Right cardiac atrium (tissue), 5 donors: ENCODE measurements around the gene ZMYM2. TPM values are rescaled to one million over a fixed set of nuclear protein-coding genes. Genes with fewer than 3 reads are reported as not detected.

Experiments
- ATAC-seq, 2 donors: fragments of 200-7000 bp; cut with Tn5 transposase; one replicate each; pipeline versions ENCODE4 v1.8.0 to v1.9.1; 2020; ENCODE audit warnings: moderate library complexity in 2 of 2, mild to moderate bottlenecking in 1 of 2
- DNase-seq, 3 donors: peaks; one replicate each; pipeline ENCODE4 v3.0.0-alpha.2; 2020
- H3K27ac ChIP-seq: one replicate; pipeline ENCODE4 v1.5.1; 2013; ENCODE audit warnings: mild to moderate bottlenecking, low read length, control low read depth, moderate library complexity
- H3K27me3 ChIP-seq: one replicate; pipeline ENCODE4 v1.6.1; 2013; ENCODE audit not compliant: control insufficient read depth, insufficient read depth
- H3K4me1 ChIP-seq: one replicate; pipeline ENCODE4 v1.6.1; 2013; ENCODE audit warnings: low read length; ENCODE audit not compliant: control insufficient read depth, insufficient read depth
- H3K4me3 ChIP-seq: one replicate; pipeline ENCODE4 v1.5.1; 2013; ENCODE audit warnings: low read length, control low read depth
- H3K9me3 ChIP-seq: one replicate; pipeline ENCODE4 v1.6.1; 2013; ENCODE audit warnings: low read length; ENCODE audit not compliant: control insufficient read depth
- WGBS: extraction: QIAGEN DNeasy Blood & Tissue Kit; methylation state at CpG from one replicate; pipeline ENCODE4 v1.1.7; 2013; 5-methylcytosine and 5-hydroxymethylcytosine counted together
- intact Hi-C, 4 donors: fragments of 100-400 bp; cut with DNase I; formaldehyde crosslinking; loops; one replicate each; pipeline versions ENCODE4 v1.11.0 to v1.14.0; 2022 to 2023
- polyA plus RNA-seq: library from polyadenylated mRNA; stranded (reverse); fragments of 200-250 nt; gene quantifications from one replicate; pipeline ENCODE4 v1.2.3, GENCODE V29; 2013
- total RNA-seq, 4 donors: library from RNA; stranded (reverse); fragmentation: NEBNext Ultra II Directional; extraction: Animal tissue kit (Norgen Biotek cat#: 25700); gene quantifications; one replicate each; pipeline ENCODE4 v1.2.1, GENCODE V29; 2021
- donor health status: healthy with polysubstance abuse.
- donor health status: DM: no; HTN: yes; CAD: no.
- donor health status: DM: no; HTN: no; CAD: no.
- donor health status: DM: no; HTN: yes; CAD: no; lungs with severe emphysema.
- donor health status: DM: yes; HTN: yes; CAD: no.

Gene ZMYM2
- total and polyA plus RNA-seq, 5 donors: 17.2 to 71.4 (median 56.3) TPM

- Histone ChIP-seq H3K4me1 (no peaks in the 10 kb centered on the region), H3K9me3 (no peaks in the 10 kb centered on the region), H3K4me3 (no peak overlapping the region), H3K27me3 (no peaks in the 10 kb centered on the region), H3K27ac (no peak overlapping the region)
- no peak for ATAC-seq
- DNase-seq: no peak
- 90% methylated on average over 3 of the region's 3 CpGs for WGBS
- intact Hi-C loops: no loop called here
These were observed 111.4 kb downstream of the ZMYM2 start for GRCh38 chr13:20069956-20070355.

- Histone ChIP-seq H3K4me3 (no peak overlapping the region), H3K9me3 (no peaks in the 10 kb centered on the region), H3K27me3 (no peaks in the 10 kb centered on the region), H3K27ac (no peak overlapping the region), H3K4me1 (no peaks in the 10 kb centered on the region)
- DNase-seq (no peak), ATAC-seq (no peak)
- WGBS: 91% methylated on average over 2 of the region's 2 CpGs
- intact Hi-C loops: no loop called here
These were observed 115.2 kb downstream of the ZMYM2 start for GRCh38 chr13:20073775-20074174.

GRCh38 chr13:20074966-20075365 lies 116.4 kb downstream of the ZMYM2 start:
- Histone ChIP-seq H3K4me3 (no peak overlapping the region), H3K27me3 (no peaks in the 10 kb centered on the region), H3K4me1 (no peaks in the 10 kb centered on the region), H3K27ac (no peak overlapping the region), H3K9me3 (no peaks in the 10 kb centered on the region)
- ATAC-seq: no peak
- WGBS: 27% methylated on average over 1 of the region's 1 CpG
- intact Hi-C loops: no loop called here
- DNase-seq: no peak

- H3K9me3 ChIP-seq: no peaks in the 10 kb centered on the region
- H3K4me1 ChIP-seq: no peaks in the 10 kb centered on the region
- DNase-seq (no peak), ATAC-seq (no peak)
- intact Hi-C loops: no loop called here
- H3K27ac ChIP-seq: no peak overlapping the region
- no peaks in the 10 kb centered on the region for H3K27me3 ChIP-seq
- no peak overlapping the region for H3K4me3 ChIP-seq
- 81% methylated on average over 2 of the region's 2 CpGs for WGBS
These were observed 118.6 kb downstream of the ZMYM2 start for GRCh38 chr13:20077086-20077485.

GRCh38 chr13:20080377-20081164 lies 122.0 kb downstream of the ZMYM2 start:
- peak; percentile 88 for ATAC-seq
- Histone ChIP-seq H3K27me3 (no peaks in the 10 kb centered on the region), H3K9me3 (no peaks in the 10 kb centered on the region), H3K27ac (peak overlapping the region; percentile 66), H3K4me1 (no peaks in the 10 kb centered on the region), H3K4me3 (no peak overlapping the region)
- intact Hi-C loops: no loop called here
- 79% methylated on average over 7 of the region's 7 CpGs for WGBS
- no peak for DNase-seq

- Histone ChIP-seq H3K4me3 (no peak overlapping the region), H3K9me3 (no peaks in the 10 kb centered on the region), H3K27ac (no peak overlapping the region), H3K27me3 (no peaks in the 10 kb centered on the region), H3K4me1 (no peaks in the 10 kb centered on the region)
- ATAC-seq: no peak
- DNase-seq: no peak
- WGBS: 54% methylated on average over 1 of the region's 1 CpG
- intact Hi-C loops: no loop called here
These were observed 131.8 kb downstream of the ZMYM2 start for GRCh38 chr13:20090349-20090748.

- H3K9me3 ChIP-seq: no peaks in the 10 kb centered on the region
- DNase-seq (no peak), ATAC-seq (no peak)
- WGBS: 78% methylated on average over 6 of the region's 6 CpGs
- no peaks in the 10 kb centered on the region for H3K27me3 ChIP-seq
- no peaks in the 10 kb centered on the region for H3K4me1 ChIP-seq
- no peak overlapping the region for H3K27ac ChIP-seq
- no peak overlapping the region for H3K4me3 ChIP-seq
- intact Hi-C loops: no loop called here
These were observed 135.4 kb downstream of the ZMYM2 start for GRCh38 chr13:20093951-20094350.

GRCh38 chr13:20099319-20099718 lies 140.8 kb downstream of the ZMYM2 start:
- intact Hi-C loops: no loop called here
- no peak overlapping the region for H3K27ac ChIP-seq
- WGBS: 54% methylated on average over 9 of the region's 9 CpGs
- H3K27me3 ChIP-seq: no peaks in the 10 kb centered on the region
- peak in 1 of 3 donors; percentile 28 for DNase-seq
- peaks cover 2% of the 10 kb centered on the region for H3K4me1 ChIP-seq
- no peak overlapping the region for H3K4me3 ChIP-seq
- H3K9me3 ChIP-seq: no peaks in the 10 kb centered on the region
- ATAC-seq: peak in 1 of 2 donors; percentile 53

- Histone ChIP-seq H3K9me3 (no peaks in the 10 kb centered on the region), H3K4me1 (peaks cover 2% of the 10 kb centered on the region), H3K27me3 (no peaks in the 10 kb centered on the region), H3K27ac (no peak overlapping the region), H3K4me3 (no peak overlapping the region)
- intact Hi-C loops: no loop called here
- DNase-seq: no peak
- no peak for ATAC-seq
- WGBS: 47% methylated on average over 8 of the region's 8 CpGs
These were observed 143.2 kb downstream of the ZMYM2 start for GRCh38 chr13:20101467-20102316.

GRCh38 chr13:20102525-20103180 lies 144.1 kb downstream of the ZMYM2 start:
- ATAC-seq (peak in 1 of 2 donors; percentile 35), DNase-seq (no peak)
- Histone ChIP-seq H3K9me3 (no peaks in the 10 kb centered on the region), H3K27me3 (no peaks in the 10 kb centered on the region), H3K4me3 (no peak overlapping the region), H3K27ac (no peak overlapping the region), H3K4me1 (peaks cover 2% of the 10 kb centered on the region)
- intact Hi-C loops: no loop called here
- WGBS: 39% methylated on average over 9 of the region's 9 CpGs

- H3K9me3 ChIP-seq: no peaks in the 10 kb centered on the region
- no peak overlapping the region for H3K27ac ChIP-seq
- peaks cover 2% of the 10 kb centered on the region for H3K4me1 ChIP-seq
- no peak for DNase-seq
- intact Hi-C loops: no loop called here
- WGBS: 84% methylated on average over 13 of the region's 13 CpGs
- no peaks in the 10 kb centered on the region for H3K27me3 ChIP-seq
- ATAC-seq: no peak
- no peak overlapping the region for H3K4me3 ChIP-seq
These were observed 146.7 kb downstream of the ZMYM2 start for GRCh38 chr13:20105161-20105689.
